ENCODE data around the gene SLC2A4. TPM values are rescaled to one million over a fixed set of nuclear protein-coding genes. Genes with fewer than 3 reads are reported as not detected.
A peak's percentile ranks its signal among the peaks of the same experiment; 100 is the strongest.
"Not testable (repeated sequence)": the region's sequence is repeated elsewhere in the genome, so short reads cannot be mapped to it uniquely, and the experiment has no call there.

The SLC2A4 gene
- total RNA-seq, 1 donor from 2014 or later = 141 TPM

GRCh38 chr17:7329997-7330637 lies 48.6 kb downstream of the SLC2A4 start:
- intact Hi-C loops (cut with DNase I) = loop anchor here (2.0 kb wide), 1 partner anchor 21 kb away; no protein-coding TSS in a partner anchor
- ATAC-seq (ENCODE audit: poor library complexity) (peak; percentile 71), DNase-seq (peak; percentile 81)

GRCh38 chr17:7330638-7331015 lies 49.1 kb downstream of the SLC2A4 start:
- ATAC-seq (ENCODE audit: poor library complexity) = no peak
- intact Hi-C loops (cut with DNase I) = loop anchor here (2.0 kb wide), 1 partner anchor 20 kb away; no protein-coding TSS in a partner anchor
- no peak for DNase-seq

DNA sequence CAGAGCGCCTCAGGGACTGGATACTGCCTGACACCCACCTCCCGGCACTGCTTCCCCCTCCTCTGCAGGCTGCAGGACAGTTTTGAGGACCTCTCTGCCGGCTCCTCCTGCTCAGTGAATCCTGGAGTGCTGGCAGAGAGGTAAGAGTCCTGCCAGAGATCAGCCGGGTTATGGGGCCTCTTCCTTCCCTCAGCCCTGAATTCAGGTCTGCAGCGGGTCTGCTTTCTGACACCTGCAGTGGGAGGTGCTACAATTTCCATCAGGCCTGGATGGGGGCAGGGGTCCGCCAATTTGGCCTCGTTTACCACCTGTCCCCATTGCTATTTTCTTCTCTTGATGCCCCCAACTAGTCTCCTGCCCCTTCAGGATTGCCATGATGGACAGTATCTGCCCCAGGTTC lies 50.6 kb downstream of the SLC2A4 start:
- DNase-seq (no peak), ATAC-seq (ENCODE audit: poor library complexity) (no peak)
- intact Hi-C loops (cut with DNase I) = no loop called here

DNA sequence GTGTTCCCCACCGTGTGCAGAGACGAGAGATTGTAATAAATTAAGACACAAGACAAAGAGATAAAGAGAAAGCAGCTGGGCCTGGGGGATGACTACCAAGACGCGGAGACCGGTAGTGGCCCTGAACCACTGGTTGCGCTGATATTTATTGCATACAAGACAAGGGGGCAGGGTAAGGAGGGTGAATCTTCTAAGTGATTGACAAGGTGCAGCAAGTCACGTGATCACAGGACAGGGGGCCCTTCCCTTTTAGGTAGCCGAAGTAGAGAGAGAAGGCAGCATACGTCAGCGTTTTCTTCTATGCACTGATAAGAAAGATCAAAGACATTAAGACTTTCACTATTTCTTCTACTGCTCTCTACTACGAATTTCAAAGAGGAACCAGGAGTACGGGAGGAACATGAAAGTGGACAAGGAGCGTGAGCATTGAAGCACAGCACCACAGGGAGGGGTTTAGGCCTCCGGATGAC lies 51.1 kb downstream of the SLC2A4 start:
- intact Hi-C loops (cut with DNase I); DNase-seq: not testable (repeated sequence)

GRCh38 chr17:7334938-7335538 lies 53.5 kb downstream of the SLC2A4 start:
- ATAC-seq (ENCODE audit: poor library complexity) (no peak), DNase-seq (no peak)
- intact Hi-C loops (cut with DNase I) = no loop called here

More for the DNA sequence above, 51.1 kb downstream of the SLC2A4 start:
- ATAC-seq (ENCODE audit: poor library complexity) = not testable (repeated sequence)

- ATAC-seq (ENCODE audit: poor library complexity); intact Hi-C loops (cut with DNase I); DNase-seq: not testable (repeated sequence)
These were observed 54.2 kb downstream of the SLC2A4 start for GRCh38 chr17:7335765-7336164.

DNA sequence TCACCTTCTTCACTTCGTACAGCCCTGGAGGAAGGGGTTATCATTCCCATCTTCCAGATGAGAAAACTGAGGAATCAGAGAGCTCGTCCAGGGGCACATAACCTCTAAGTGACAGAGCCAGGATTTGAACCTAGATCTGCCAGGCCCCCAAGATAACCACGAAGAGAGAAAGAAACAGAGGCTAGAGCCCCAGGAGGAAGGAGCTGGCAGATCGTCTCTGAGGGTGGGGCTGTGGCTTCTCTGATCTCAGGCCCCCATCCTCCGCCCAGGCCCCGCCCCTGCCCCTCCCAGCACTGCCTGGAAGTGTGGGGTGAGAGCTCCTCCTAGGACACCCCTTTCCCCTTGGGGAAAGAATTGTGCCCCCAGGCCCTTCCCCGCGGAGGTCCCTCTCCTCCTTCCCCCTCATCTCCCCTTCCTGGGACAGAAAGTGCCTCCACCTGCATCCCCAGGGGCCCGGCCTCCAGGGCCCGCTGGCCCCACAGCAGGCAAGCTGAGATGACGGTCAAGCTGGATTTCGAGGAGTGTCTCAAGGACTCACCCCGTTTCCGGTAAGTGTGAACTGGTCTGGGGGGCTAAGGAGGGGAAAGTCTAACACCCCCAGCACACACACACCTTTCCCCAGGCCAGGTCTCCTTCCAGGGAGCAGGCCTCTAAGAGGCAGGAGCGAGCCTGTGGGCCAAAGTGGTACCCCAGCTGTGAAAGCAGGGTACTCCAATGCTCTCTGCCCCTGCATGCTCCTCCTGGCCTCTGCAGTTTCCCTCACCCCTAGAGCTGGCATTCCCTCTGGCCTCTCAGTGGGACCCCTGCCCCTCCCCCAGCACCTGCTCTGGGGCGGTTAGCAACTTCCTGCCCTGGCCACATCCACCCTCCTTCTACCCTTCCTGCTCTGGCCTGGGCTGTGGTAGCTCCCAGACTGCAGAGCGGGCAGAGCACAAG lies 55.0 kb downstream of the SLC2A4 start, which contains the start of gene ACAP1:
Gene ACAP1 (plus strand): TSS at position 290 of the 936 bp plus-strand sequence. CDS start 206 bp downstream, at position 496.
- intact Hi-C loops (cut with DNase I) = no loop called here
- ATAC-seq (ENCODE audit: poor library complexity) (no peak), DNase-seq (peak; percentile 70)

- intact Hi-C loops (cut with DNase I); ATAC-seq (ENCODE audit: poor library complexity); DNase-seq: not testable (repeated sequence)
These were observed 56.1 kb downstream of the SLC2A4 start for GRCh38 chr17:7337600-7337999.

Other genes starting within 250 kb of the SLC2A4 start
- 1.6 TPM for gene SLC16A13, start 245.7 kb upstream of the SLC2A4 start, total RNA-seq
- 0.56 TPM for gene SLC16A11, start 237.6 kb upstream of the SLC2A4 start, total RNA-seq
- gene CLEC10A, start 201.5 kb upstream of the SLC2A4 start, total RNA-seq = 5.0 TPM
- gene ASGR2, start 166.9 kb upstream of the SLC2A4 start, total RNA-seq = 0.40 TPM
- 0.19 TPM for gene ASGR1, start 102.3 kb upstream of the SLC2A4 start, total RNA-seq
- 20.4 TPM for gene DLG4, start 61.9 kb upstream of the SLC2A4 start, total RNA-seq
- 2,247 TPM for gene ACADVL, start 61.8 kb upstream of the SLC2A4 start, total RNA-seq
- gene DVL2, start 47.2 kb upstream of the SLC2A4 start, total RNA-seq = 20.4 TPM
- 19.4 TPM for gene PHF23, start 42.3 kb upstream of the SLC2A4 start, total RNA-seq
- 432 TPM for gene GABARAP, start 39.3 kb upstream of the SLC2A4 start, total RNA-seq
- 109 TPM for gene CTDNEP1, start 30.0 kb upstream of the SLC2A4 start, total RNA-seq
- gene ELP5, start 29.5 kb upstream of the SLC2A4 start, total RNA-seq = 71.6 TPM
- gene CLDN7, start 19.2 kb upstream of the SLC2A4 start, total RNA-seq = 0.94 TPM
- gene YBX2, start 12.9 kb downstream of the SLC2A4 start, total RNA-seq = 0.75 TPM
- 295 TPM for gene EIF5A, start 25.9 kb downstream of the SLC2A4 start, total RNA-seq
- 68.8 TPM for gene GPS2, start 33.6 kb downstream of the SLC2A4 start, total RNA-seq
- 26.2 TPM for gene NEURL4, start 47.6 kb downstream of the SLC2A4 start, total RNA-seq
- 14.9 TPM for gene ACAP1, start 54.8 kb downstream of the SLC2A4 start, total RNA-seq
- 4.4 TPM for gene KCTD11, start 70.4 kb downstream of the SLC2A4 start, total RNA-seq
- not detected for gene TMEM95, start 73.4 kb downstream of the SLC2A4 start, total RNA-seq
- 2.1 TPM for gene TNK1, start 99.4 kb downstream of the SLC2A4 start, total RNA-seq
- 14.0 TPM for gene PLSCR3, start 112.8 kb downstream of the SLC2A4 start, total RNA-seq
- 61.5 TPM for gene TMEM256, start 122.4 kb downstream of the SLC2A4 start, total RNA-seq
- gene NLGN2, start 126.1 kb downstream of the SLC2A4 start, total RNA-seq = 5.8 TPM
- gene SPEM1, start 138.6 kb downstream of the SLC2A4 start, total RNA-seq = not detected
- gene SPEM2, start 143.9 kb downstream of the SLC2A4 start, total RNA-seq = not detected
- gene SPEM3, start 147.1 kb downstream of the SLC2A4 start, total RNA-seq = not detected
- gene TMEM102, start 153.7 kb downstream of the SLC2A4 start, total RNA-seq = 1.7 TPM
- 9.8 TPM for gene FGF11, start 157.8 kb downstream of the SLC2A4 start, total RNA-seq
- 9.8 TPM for gene CHRNB1, start 163.3 kb downstream of the SLC2A4 start, total RNA-seq
- gene ZBTB4, start 197.9 kb downstream of the SLC2A4 start, total RNA-seq = 60.3 TPM
- not detected for gene SLC35G6, start 199.7 kb downstream of the SLC2A4 start, total RNA-seq
- 32.9 TPM for gene POLR2A, start 202.6 kb downstream of the SLC2A4 start, total RNA-seq